ENCODE results near the gene LY6G5B. TPM values are rescaled to one million over a fixed set of nuclear protein-coding genes. Genes with fewer than 3 reads are reported as not detected.
A peak's percentile ranks its signal among the peaks of the same experiment; 100 is the strongest.

The LY6G5B gene
- total RNA-seq, 1 experiment from 2014 or later = 14.4 TPM

DNA sequence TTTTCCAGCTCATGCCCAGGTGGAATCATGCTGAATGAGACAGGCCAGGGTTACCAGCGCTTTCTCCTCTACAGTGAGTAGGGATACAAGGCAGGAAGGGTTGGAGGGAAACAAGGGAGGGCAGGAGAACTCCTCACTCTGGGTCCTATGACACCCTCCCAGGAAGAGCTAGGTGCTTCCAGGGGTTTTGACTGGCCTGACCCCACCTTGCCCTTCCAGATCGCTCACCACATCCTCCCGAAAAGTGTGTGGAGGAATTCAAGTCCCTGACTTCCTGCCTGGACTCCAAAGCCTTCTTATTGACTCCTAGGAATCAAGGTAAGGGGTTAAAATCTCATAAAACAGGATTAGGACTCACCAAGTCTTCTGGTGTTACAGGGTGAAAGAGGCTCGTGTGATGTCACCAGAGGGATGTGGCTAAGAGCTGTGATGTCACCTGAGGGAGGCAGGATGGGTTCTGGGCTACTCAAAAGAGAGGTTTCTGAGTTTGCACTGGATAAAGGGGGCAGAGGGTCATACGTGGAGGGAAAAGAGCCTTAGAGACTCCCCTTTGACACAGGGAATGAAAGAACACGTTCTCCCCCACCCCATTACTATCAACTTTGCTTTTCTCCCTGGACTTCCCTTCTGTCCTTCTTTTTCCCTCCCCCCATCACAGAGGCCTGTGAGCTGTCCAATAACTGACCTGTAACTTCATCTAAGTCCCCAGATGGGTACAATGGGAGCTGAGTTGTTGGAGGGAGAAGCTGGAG lies 12.2 kb upstream of the LY6G5B start:
- peaks cover 40% of the 10 kb centered on the region for H3K36me3 Mint-ChIP-seq (ENCODE audit: insufficient read depth, unreplicated experiment)
- no peak overlapping the region for H3K4me3 Mint-ChIP-seq (ENCODE audit: unreplicated experiment)
- TF ChIP-seq, protein P1, sequence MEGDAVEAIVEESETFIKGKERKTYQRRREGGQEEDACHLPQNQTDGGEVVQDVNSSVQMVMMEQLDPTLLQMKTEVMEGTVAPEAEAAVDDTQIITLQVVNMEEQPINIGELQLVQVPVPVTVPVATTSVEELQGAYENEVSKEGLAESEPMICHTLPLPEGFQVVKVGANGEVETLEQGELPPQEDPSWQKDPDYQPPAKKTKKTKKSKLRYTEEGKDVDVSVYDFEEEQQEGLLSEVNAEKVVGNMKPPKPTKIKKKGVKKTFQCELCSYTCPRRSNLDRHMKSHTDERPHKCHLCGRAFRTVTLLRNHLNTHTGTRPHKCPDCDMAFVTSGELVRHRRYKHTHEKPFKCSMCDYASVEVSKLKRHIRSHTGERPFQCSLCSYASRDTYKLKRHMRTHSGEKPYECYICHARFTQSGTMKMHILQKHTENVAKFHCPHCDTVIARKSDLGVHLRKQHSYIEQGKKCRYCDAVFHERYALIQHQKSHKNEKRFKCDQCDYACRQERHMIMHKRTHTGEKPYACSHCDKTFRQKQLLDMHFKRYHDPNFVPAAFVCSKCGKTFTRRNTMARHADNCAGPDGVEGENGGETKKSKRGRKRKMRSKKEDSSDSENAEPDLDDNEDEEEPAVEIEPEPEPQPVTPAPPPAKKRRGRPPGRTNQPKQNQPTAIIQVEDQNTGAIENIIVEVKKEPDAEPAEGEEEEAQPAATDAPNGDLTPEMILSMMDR (IDR thresholded peaks at IDR 0.05; ENCODE audit: unreplicated experiment) = no peak
- BruUV-seq (replicated peaks) = no TSS peak
- H3K9me3 Mint-ChIP-seq (ENCODE audit: unreplicated experiment) = no peaks in the 10 kb centered on the region
- H3K27me3 Mint-ChIP-seq (ENCODE audit: insufficient read depth, unreplicated experiment) = no peaks in the 10 kb centered on the region
- intact Hi-C loops (cut with micrococcal nuclease) = no loop called here
- no peak overlapping the region for H3K27ac Mint-ChIP-seq (ENCODE audit: low read depth, unreplicated experiment)
- CTCF ChIA-PET = interaction anchor here (0.7 to 1.0 kb wide), 2 partner anchors 133 to 139 kb away, joined by 3 to 4 read pairs; no protein-coding TSS in a partner anchor
- POLR2A ChIA-PET = interaction anchor here (0.6 to 1.1 kb wide), 5 partner anchors 46 to 1655 kb away, joined by 3 to 6 read pairs (median 3); partner anchors contain the start of genes ABHD16A, HSPA1A and HSPA1L
- DNase-seq (ENCODE audit: unreplicated experiment) = no peak
- H3K4me1 Mint-ChIP-seq (ENCODE audit: insufficient read depth, unreplicated experiment) = peaks cover 39% of the 10 kb centered on the region

DNA sequence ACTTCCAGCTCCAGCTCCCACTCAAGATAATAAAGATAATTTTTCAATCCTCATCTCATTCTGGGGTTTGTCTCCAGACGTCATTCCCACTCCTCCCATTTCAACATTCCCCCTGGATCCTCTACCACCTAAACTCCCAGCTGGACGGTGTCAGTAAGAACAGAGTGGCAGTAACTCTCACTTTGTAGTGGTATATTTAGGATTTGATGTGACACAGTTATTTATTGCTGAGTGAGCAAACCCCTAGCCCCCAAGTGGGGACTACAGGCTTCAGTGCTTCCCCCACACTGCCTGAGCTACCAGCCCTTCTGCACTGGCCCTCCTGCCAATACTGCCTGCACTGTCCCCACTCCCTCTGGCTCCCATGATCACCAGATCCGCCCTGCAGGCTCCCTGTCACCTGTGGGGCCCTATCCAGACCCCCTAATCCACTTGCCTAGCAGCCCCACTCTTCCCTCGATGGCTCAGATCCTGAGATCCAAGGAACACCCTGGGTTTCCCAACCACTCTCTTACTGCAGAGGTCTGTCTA lies 11.6 kb upstream of the LY6G5B start:
- CTCF ChIA-PET = interaction anchor here (1.0 kb wide), 1 partner anchor 132 kb away, joined by 4 read pairs; no protein-coding TSS in a partner anchor
- peaks cover 39% of the 10 kb centered on the region for H3K4me1 Mint-ChIP-seq (ENCODE audit: insufficient read depth, unreplicated experiment)
- peaks cover 46% of the 10 kb centered on the region for H3K36me3 Mint-ChIP-seq (ENCODE audit: insufficient read depth, unreplicated experiment)

DNA sequence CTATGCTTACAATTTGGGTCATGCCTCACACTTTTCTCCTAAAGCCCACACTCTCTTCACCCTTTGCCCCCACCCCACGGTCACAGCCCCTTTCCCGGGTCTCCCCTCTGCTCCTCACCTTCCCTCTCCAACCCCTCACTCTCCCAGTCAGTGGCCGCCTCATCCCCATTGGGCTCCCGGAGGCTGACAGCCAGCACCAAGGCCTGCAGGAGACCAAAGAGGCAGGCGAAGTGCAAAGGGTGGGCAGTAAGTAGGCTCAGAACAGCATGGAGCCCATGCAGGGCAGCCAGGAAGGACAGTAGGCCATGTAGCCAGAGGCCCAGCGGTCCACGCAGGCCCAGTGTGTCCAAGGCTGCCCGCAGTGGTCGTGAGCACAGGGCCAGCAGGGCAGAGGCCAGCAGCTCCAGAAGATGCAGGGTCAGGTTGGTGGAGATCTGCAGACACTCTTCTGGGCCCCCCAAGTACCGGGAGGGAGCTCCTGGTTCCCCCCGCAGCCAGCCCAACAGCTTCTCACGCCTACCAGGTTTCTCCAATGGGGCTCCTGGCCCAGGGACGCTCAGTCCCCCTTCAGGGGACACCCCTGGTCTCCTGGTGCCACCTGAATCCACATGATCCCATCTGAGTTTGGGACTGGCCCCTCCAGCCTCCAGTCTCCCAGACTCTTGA lies 10.7 kb upstream of the LY6G5B start:
- Mint-ChIP-seq H3K4me1 (ENCODE audit: insufficient read depth, unreplicated experiment) (peaks cover 48% of the 10 kb centered on the region), H3K27ac (ENCODE audit: low read depth, unreplicated experiment) (no peak overlapping the region)
- no TSS peak for BruUV-seq (replicated peaks)

More for the DNA sequence above, 11.6 kb upstream of the LY6G5B start:
- no peak for DNase-seq (ENCODE audit: unreplicated experiment)
- Mint-ChIP-seq H3K4me3 (ENCODE audit: unreplicated experiment) (peak overlapping the region; percentile 89), H3K27me3 (ENCODE audit: insufficient read depth, unreplicated experiment) (no peaks in the 10 kb centered on the region), H3K27ac (ENCODE audit: low read depth, unreplicated experiment) (no peak overlapping the region), H3K9me3 (ENCODE audit: unreplicated experiment) (no peaks in the 10 kb centered on the region)
- POLR2A ChIA-PET = interaction anchor here (0.6 to 1.1 kb wide), 5 partner anchors 45 to 1655 kb away, joined by 3 to 6 read pairs (median 3); partner anchors contain the start of genes ABHD16A, HSPA1A and HSPA1L
- TF ChIP-seq, protein P1 (IDR thresholded peaks at IDR 0.05; ENCODE audit: unreplicated experiment) = no peak
- BruUV-seq (replicated peaks) = no TSS peak
- intact Hi-C loops (cut with micrococcal nuclease) = no loop called here

More for the DNA sequence above, 10.7 kb upstream of the LY6G5B start:
- intact Hi-C loops (cut with micrococcal nuclease) = no loop called here
- no peaks in the 10 kb centered on the region for H3K9me3 Mint-ChIP-seq (ENCODE audit: unreplicated experiment)
- peaks cover 54% of the 10 kb centered on the region for H3K36me3 Mint-ChIP-seq (ENCODE audit: insufficient read depth, unreplicated experiment)
- no peak for DNase-seq (ENCODE audit: unreplicated experiment)
- TF ChIP-seq, protein P1 (IDR thresholded peaks at IDR 0.05; ENCODE audit: unreplicated experiment) = no peak
- POLR2A ChIA-PET = interaction anchor here (0.7 to 2.8 kb wide), 5 partner anchors 37 to 178 kb away, joined by 3 to 21 read pairs (median 8); partner anchors contain the start of genes DDX39B and PRRC2A
- H3K4me3 Mint-ChIP-seq (ENCODE audit: unreplicated experiment) = peak overlapping the region; percentile 89
- CTCF ChIA-PET = interaction anchor here (1.0 kb wide), 1 partner anchor 113 kb away, joined by 4 read pairs; the partner anchor contains the start of gene ATP6V1G2
- H3K27me3 Mint-ChIP-seq (ENCODE audit: insufficient read depth, unreplicated experiment) = no peaks in the 10 kb centered on the region
